Measurements from ENCODE around the gene ALDH18A1.

- TF ChIP-seq, protein P1, sequence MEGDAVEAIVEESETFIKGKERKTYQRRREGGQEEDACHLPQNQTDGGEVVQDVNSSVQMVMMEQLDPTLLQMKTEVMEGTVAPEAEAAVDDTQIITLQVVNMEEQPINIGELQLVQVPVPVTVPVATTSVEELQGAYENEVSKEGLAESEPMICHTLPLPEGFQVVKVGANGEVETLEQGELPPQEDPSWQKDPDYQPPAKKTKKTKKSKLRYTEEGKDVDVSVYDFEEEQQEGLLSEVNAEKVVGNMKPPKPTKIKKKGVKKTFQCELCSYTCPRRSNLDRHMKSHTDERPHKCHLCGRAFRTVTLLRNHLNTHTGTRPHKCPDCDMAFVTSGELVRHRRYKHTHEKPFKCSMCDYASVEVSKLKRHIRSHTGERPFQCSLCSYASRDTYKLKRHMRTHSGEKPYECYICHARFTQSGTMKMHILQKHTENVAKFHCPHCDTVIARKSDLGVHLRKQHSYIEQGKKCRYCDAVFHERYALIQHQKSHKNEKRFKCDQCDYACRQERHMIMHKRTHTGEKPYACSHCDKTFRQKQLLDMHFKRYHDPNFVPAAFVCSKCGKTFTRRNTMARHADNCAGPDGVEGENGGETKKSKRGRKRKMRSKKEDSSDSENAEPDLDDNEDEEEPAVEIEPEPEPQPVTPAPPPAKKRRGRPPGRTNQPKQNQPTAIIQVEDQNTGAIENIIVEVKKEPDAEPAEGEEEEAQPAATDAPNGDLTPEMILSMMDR (IDR thresholded peaks at IDR 0.05), result no peak
- TF ChIP-seq, protein P2, sequence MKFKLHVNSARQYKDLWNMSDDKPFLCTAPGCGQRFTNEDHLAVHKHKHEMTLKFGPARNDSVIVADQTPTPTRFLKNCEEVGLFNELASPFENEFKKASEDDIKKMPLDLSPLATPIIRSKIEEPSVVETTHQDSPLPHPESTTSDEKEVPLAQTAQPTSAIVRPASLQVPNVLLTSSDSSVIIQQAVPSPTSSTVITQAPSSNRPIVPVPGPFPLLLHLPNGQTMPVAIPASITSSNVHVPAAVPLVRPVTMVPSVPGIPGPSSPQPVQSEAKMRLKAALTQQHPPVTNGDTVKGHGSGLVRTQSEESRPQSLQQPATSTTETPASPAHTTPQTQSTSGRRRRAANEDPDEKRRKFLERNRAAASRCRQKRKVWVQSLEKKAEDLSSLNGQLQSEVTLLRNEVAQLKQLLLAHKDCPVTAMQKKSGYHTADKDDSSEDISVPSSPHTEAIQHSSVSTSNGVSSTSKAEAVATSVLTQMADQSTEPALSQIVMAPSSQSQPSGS (CRISPR knock-in tag; IDR thresholded peaks at IDR 0.05; ENCODE audit: borderline replicate concordance, low read depth), result no peak
- TF ChIP-seq, protein P3, sequence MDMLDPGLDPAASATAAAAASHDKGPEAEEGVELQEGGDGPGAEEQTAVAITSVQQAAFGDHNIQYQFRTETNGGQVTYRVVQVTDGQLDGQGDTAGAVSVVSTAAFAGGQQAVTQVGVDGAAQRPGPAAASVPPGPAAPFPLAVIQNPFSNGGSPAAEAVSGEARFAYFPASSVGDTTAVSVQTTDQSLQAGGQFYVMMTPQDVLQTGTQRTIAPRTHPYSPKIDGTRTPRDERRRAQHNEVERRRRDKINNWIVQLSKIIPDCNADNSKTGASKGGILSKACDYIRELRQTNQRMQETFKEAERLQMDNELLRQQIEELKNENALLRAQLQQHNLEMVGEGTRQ (CRISPR knock-in tag; IDR thresholded peaks at IDR 0.05), result no peak
- TF ChIP-seq NR3C1 (CRISPR knock-in tag; conservative IDR thresholded peaks at IDR 0.05; ENCODE audit: low read depth) (no peak), PRRX2 (CRISPR knock-in tag; IDR thresholded peaks at IDR 0.05) (no peak), USF1 (CRISPR knock-in tag; IDR thresholded peaks at IDR 0.05) (no peak), GRHL2 (CRISPR knock-in tag; IDR thresholded peaks at IDR 0.05; ENCODE audit: insufficient replicate concordance, severe bottlenecking) (no peak), ZNF121 (CRISPR knock-in tag; IDR thresholded peaks at IDR 0.05) (no peak), IRF2 (CRISPR knock-in tag; IDR thresholded peaks at IDR 0.05; ENCODE audit: borderline replicate concordance, low read depth) (no peak)
Measured at GRCh38 chr10:95648138-95648537, 8.4 kb downstream of the ALDH18A1 start.

All from WTC11 (cell line).